C4-2B (cell line): ENCODE results near the gene SEMA4B.

ENCODE experiments used
- ZFX ChIP-seq: fragments of 450-650 bp; IDR thresholded peaks from 2 replicates; pipeline ENCODE4 v1.6.1; 2017
- TF ChIP-seq, protein P1 (sequence below): fragments of 450-650 bp; conservative IDR thresholded peaks from 2 replicates; pipeline ENCODE4 v1.5.1; 2017; ENCODE audit warnings: mild to moderate bottlenecking

DNA sequence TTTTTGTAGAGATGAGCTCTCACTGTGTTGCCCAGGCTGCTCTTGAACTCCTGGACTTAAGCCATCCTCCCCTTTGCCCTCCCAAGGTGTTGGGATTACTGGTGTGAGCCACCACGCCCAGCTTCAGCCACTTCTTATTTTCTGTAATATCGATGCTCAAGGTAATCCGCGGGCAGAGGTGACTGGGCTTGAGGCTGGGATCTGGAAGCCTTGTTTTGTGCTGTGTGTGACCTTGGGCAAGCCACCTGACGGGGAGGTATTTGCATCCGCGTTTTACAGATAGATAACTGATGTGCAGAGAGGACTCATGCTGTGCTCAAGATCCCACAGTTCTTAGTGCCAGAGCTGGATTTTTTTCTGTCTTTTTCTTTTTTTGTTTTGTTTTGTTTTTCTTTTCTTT, 27.8 kb upstream of the SEMA4B start:
- TF ChIP-seq, protein P1, sequence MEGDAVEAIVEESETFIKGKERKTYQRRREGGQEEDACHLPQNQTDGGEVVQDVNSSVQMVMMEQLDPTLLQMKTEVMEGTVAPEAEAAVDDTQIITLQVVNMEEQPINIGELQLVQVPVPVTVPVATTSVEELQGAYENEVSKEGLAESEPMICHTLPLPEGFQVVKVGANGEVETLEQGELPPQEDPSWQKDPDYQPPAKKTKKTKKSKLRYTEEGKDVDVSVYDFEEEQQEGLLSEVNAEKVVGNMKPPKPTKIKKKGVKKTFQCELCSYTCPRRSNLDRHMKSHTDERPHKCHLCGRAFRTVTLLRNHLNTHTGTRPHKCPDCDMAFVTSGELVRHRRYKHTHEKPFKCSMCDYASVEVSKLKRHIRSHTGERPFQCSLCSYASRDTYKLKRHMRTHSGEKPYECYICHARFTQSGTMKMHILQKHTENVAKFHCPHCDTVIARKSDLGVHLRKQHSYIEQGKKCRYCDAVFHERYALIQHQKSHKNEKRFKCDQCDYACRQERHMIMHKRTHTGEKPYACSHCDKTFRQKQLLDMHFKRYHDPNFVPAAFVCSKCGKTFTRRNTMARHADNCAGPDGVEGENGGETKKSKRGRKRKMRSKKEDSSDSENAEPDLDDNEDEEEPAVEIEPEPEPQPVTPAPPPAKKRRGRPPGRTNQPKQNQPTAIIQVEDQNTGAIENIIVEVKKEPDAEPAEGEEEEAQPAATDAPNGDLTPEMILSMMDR: no peak
- TF ChIP-seq ZFX: no peak
